HepG2 (cell line): Measurements from ENCODE around the gene TBC1D22A. TPM values are rescaled to one million over a fixed set of nuclear protein-coding genes. Genes with fewer than 3 reads are reported as not detected.

Experiments
- ATAC-seq: fragments of 200-7000 bp; cut with Tn5 transposase; 3 replicates; pipeline ENCODE4 v1.9.1; 2020; ENCODE audit warnings: mild to moderate bottlenecking, moderate library complexity
- BruUV-seq: library from RNA; stranded (reverse); fragments of 400-500 nt; replicated peaks from 2 replicates; lab custom pipeline; 2021; lab: Mats Ljungman, UMichigan
- CTCF ChIA-PET: fragments of 300-600 bp; formaldehyde crosslinking; extraction: SDS; loops from one replicate; lab custom pipeline; 2021; ENCODE audit warnings: low total read pairs, inconsistent platforms, low intra/inter-chr PET ratio; lab: Yijun Ruan, JAX
- POLR2A ChIA-PET: fragments of 350-600 bp; sonication (Branson Sonifier 250); formaldehyde crosslinking; loops from one replicate; lab custom pipeline; 2020; ENCODE audit warnings: antibody characterized with exemption, inconsistent platforms; lab: Yijun Ruan, JAX
- DNase-seq: peaks from one replicate; pipeline ENCODE4 v3.0.0-alpha.2; 2015; ENCODE audit warnings: low spot score
- FAIRE-seq: peaks from 3 replicates; lab custom pipeline; 2011; peaks lifted over from hg19 to GRCh38; lab: Jason Lieb, UNC
- H2AFZ ChIP-seq: one replicate; pipeline ENCODE4 v1.6.1; 2011; ENCODE audit warnings: low read length, inconsistent platforms
- H3K27ac ChIP-seq: fragments of 300-600 bp; 3 replicates; pipeline ENCODE4 v1.8.0; 2011; ENCODE audit warnings: mixed run types, mild to moderate bottlenecking, mixed read lengths, low read length, inconsistent platforms; ENCODE audit not compliant: insufficient read depth; ENCODE audit errors: extremely low read length
- H3K27me3 ChIP-seq, 2 experiments: fragments of 200-600 bp in 1 of 2; 2 replicates in 1 of 2; 3 replicates in 1 of 2; pipeline versions ENCODE4 v1.6.0 to v1.8.0; 2011; ENCODE audit warnings: low read length in 2 of 2, mild to moderate bottlenecking in 2 of 2, moderate library complexity in 2 of 2, inconsistent platforms in 1 of 2; ENCODE audit not compliant: insufficient read depth in 2 of 2, control insufficient read depth in 1 of 2
- H3K36me3 ChIP-seq, 2 experiments: fragments of 200-600 bp in 1 of 2; replicated peaks in 1 of 2; 2 replicates in 1 of 2; 3 replicates in 1 of 2; pipeline versions ENCODE4 v1.5.1 to v1.8.0; 2011; ENCODE audit warnings: low read length in 2 of 2, inconsistent platforms in 1 of 2; ENCODE audit not compliant: insufficient read depth in 2 of 2, control insufficient read depth in 1 of 2
- H3K4me1 ChIP-seq: 2 replicates; pipeline ENCODE4 v1.5.1; 2012; ENCODE audit warnings: low read length, inconsistent platforms; ENCODE audit not compliant: insufficient read depth
- H3K4me2 ChIP-seq: 2 replicates; pipeline ENCODE4 v1.6.0; 2011; ENCODE audit warnings: low read depth, low read length, inconsistent platforms
- H3K4me3 ChIP-seq, 3 experiments: fragments of 200-600 bp in 1 of 3; sonication (generic), shearing (Covaris generic) in 1 of 3; replicated peaks in 1 of 3; 2 replicates each; pipeline ENCODE4 v1.5.1; 2011 to 2016; ENCODE audit warnings: low read length in 3 of 3, inconsistent platforms in 2 of 3, low read depth in 2 of 3, mild to moderate bottlenecking in 2 of 3, control low read depth in 1 of 3, mixed read lengths in 1 of 3; ENCODE audit not compliant: insufficient read depth in 1 of 3
- H3K79me2 ChIP-seq: one replicate; pipeline ENCODE4 v1.6.1; 2011; ENCODE audit warnings: low read length, inconsistent platforms; ENCODE audit not compliant: insufficient read depth
- H3K9ac ChIP-seq: 2 replicates; pipeline ENCODE4 v1.6.0; 2011; ENCODE audit warnings: mild to moderate bottlenecking, low read depth, low read length, inconsistent platforms; ENCODE audit not compliant: insufficient read depth
- H3K9me3 ChIP-seq: 2 replicates; pipeline ENCODE4 v1.5.1; 2012; ENCODE audit warnings: mild to moderate bottlenecking, low read length
- H4K20me1 ChIP-seq: 2 replicates; pipeline ENCODE4 v1.6.0; 2011; ENCODE audit warnings: inconsistent platforms, mild to moderate bottlenecking, low read length, moderate library complexity; ENCODE audit not compliant: insufficient read depth
- ATF7-NPFF ChIP-seq: sonication (generic); formaldehyde crosslinking; IDR thresholded peaks from 2 replicates; pipeline ENCODE4 v1.8.1; 2023; ENCODE audit warnings: mild to moderate bottlenecking, low read depth, missing genetic modification reagents, moderate library complexity
- JUNB ChIP-seq: sonication (generic); formaldehyde crosslinking; IDR thresholded peaks from 2 replicates; pipeline ENCODE4 v1.8.0; 2022; ENCODE audit warnings: missing genetic modification reagents, mild to moderate bottlenecking, borderline replicate concordance
- RAD21 ChIP-seq: fragments of 450-650 bp; formaldehyde crosslinking; IDR thresholded peaks from 2 replicates; pipeline ENCODE4 v1.5.0; 2020; ENCODE audit warnings: mild to moderate bottlenecking
- TMF1 ChIP-seq: sonication (generic); formaldehyde crosslinking; IDR thresholded peaks from 2 replicates; pipeline ENCODE4 v1.8.1; 2022; ENCODE audit warnings: low read depth, missing genetic modification reagents
- ZBTB43 ChIP-seq: sonication (generic); formaldehyde crosslinking; conservative IDR thresholded peaks from 2 replicates; pipeline ENCODE4 v1.4.0; 2020; ENCODE audit warnings: missing genetic modification reagents
- ZHX2 ChIP-seq, 2 experiments: sonication (generic) in 1 of 2; formaldehyde crosslinking in 1 of 2; IDR thresholded peaks; 2 replicates each; pipeline versions ENCODE4 v1.6.1 to v1.9.0; 2014 to 2022; ENCODE audit warnings: antibody characterized with exemption in 1 of 2, borderline replicate concordance in 1 of 2, inconsistent platforms in 1 of 2, low read depth in 1 of 2, missing genetic modification reagents in 1 of 2
- WGBS: methylation state at CpG from one replicate; pipeline ENCODE4 v1.1.6; 2017; ENCODE audit warnings: low lambda C conversion rate; 5-methylcytosine and 5-hydroxymethylcytosine counted together
- in situ Hi-C: cut with HindIII; loops from 2 replicates; pipeline ENCODE4 v1.10.0; 2017; ENCODE audit warnings: low pct_unique_long_range_greater_than_20kb; ENCODE audit not compliant: extremely low pct_ligation_motif_present
- intact Hi-C: fragments of 100-400 bp; cut with micrococcal nuclease; formaldehyde crosslinking; loops from one replicate; pipeline ENCODE4 v1.10.0; 2022; ENCODE audit not compliant: unreplicated experiment
- polyA plus RNA-seq, 8 experiments: library from polyadenylated mRNA; depleted of rRNA in 3 of 8; stranded (reverse) in 7 of 8; unstranded in 1 of 8; fragments of >200 nt; fragmentation: Illumina TruSeq in 4 of 8; extraction: Trizol in 4 of 8; gene quantifications; 2 replicates each; pipeline versions ENCODE4 v1.2.1 to v1.2.3, GENCODE V29; 2011 to 2016; ENCODE audit warnings: low read depth in 4 of 8, missing spikeins in 1 of 8, mixed read lengths in 1 of 8; ENCODE audit not compliant: insufficient read depth in 1 of 8
- total RNA-seq, 5 experiments: library from RNA; depleted of rRNA; stranded (reverse); fragments of >200 nt; fragmentation: Illumina TruSeq; extraction: Trizol; gene quantifications; 2 replicates each; pipeline ENCODE4 v1.2.3, GENCODE V29; 2016; ENCODE audit warnings: low read depth in 1 of 5

Gene TBC1D22A
- total and polyA plus RNA-seq, 2 of the 13 experiments (the other 11 are each of a cell fraction or from before 2014, with no cell fraction given) = 17.3 to 18.0 TPM

DNA sequence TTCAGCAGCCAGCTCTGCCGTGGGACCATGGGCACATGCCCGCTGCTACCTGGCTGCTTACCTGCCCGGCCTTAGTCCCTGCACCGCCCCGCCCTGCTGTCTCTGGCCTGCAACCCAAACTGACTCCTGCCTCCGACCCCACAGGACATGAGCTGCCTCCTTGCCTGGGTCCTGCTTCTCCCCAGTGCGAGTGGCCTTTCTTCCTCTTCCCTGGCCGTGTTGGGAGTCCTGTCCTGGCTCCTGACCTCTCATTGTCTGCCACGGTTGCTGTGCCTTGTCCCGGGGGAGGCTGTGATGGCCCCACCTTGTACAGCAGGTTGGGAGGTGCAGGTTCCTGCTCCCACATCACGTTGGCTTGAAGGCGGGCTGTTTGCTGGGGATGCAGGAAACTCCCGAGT, 370.0 kb downstream of the TBC1D22A start:
- Histone ChIP-seq H3K9me3 (no peaks in the 10 kb centered on the region), H3K4me3 (no peak overlapping the region), H3K36me3 (no peaks in the 10 kb centered on the region; a peak in 1 of 5 replicates), H3K4me2 (no peak overlapping the region), H3K79me2 (no peaks in the 10 kb centered on the region), H4K20me1 (no peaks in the 10 kb centered on the region), H3K27me3 (no peaks in the 10 kb centered on the region), H3K4me1 (no peaks in the 10 kb centered on the region), H3K9ac (no peak overlapping the region), H3K27ac (no peak overlapping the region), H2AFZ (no peak overlapping the region)
- POLR2A ChIA-PET = no interaction called here
- in situ Hi-C loops (no loop called here), intact Hi-C loops (no loop called here)
- CTCF ChIA-PET = no interaction called here
- DNase-seq (no peak), FAIRE-seq (no peak), ATAC-seq (no peak)
- TF ChIP-seq JUNB (CRISPR knock-in tag) (no peak), TMF1 (CRISPR knock-in tag) (no peak), RAD21 (no peak), ATF7-NPFF (CRISPR knock-in tag) (no peak), ZHX2 (IDR thresholded peaks at IDR 0.05; ENCODE audit: low read depth) (no peak), ZHX2 (CRISPR knock-in tag; IDR thresholded peaks at IDR 0.05; ENCODE audit: borderline replicate concordance) (no peak), ZBTB43 (no peak)
- 96% methylated on average over 12 of the region's 13 CpGs for WGBS
- BruUV-seq = no TSS peak
